Activated effector memory CD4-positive, alpha-beta T cell treated with anti-CD3 and anti-CD28 coated beads, Interleukin-2, amount 50 U/mL, for 16 hours (primary cell): Measurements from ENCODE around the gene MOB3C.

Experiments
- DNase-seq: peaks from one replicate; pipeline ENCODE4 v3.0.0-alpha.2; 2020

MOB3C gene

GRCh38 chr1:46603858-46604549 is 12.6 kb downstream of the MOB3C start, which contains the start of gene MKNK1:
Gene MKNK1 (minus strand): TSS chr1:46604268. CDS start chr1:46583327, 20,941 bp downstream.
- peak; percentile 99 for DNase-seq

- no peak for DNase-seq
Observed at GRCh38 chr1:46603481-46603857, 13.1 kb downstream of the MOB3C start.

- no peak for DNase-seq
Observed at GRCh38 chr1:46601257-46602007, 15.2 kb downstream of the MOB3C start.

GRCh38 chr1:46599059-46599970 is 17.3 kb downstream of the MOB3C start:
- no peak for DNase-seq

- no peak for DNase-seq
Observed at GRCh38 chr1:46596846-46597245, 19.8 kb downstream of the MOB3C start.

- DNase-seq, result no peak
Observed at GRCh38 chr1:46596036-46596435, 20.6 kb downstream of the MOB3C start.

- DNase-seq, result no peak
Observed at GRCh38 chr1:46595127-46595526, 21.5 kb downstream of the MOB3C start.

- DNase-seq, result no peak
Observed at GRCh38 chr1:46594063-46594462, 22.5 kb downstream of the MOB3C start.

- DNase-seq, result no peak
Observed at GRCh38 chr1:46592823-46593222, 23.8 kb downstream of the MOB3C start.

GRCh38 chr1:46589529-46589928 is 27.1 kb downstream of the MOB3C start:
- DNase-seq, result no peak

GRCh38 chr1:46587069-46587468 is 29.5 kb downstream of the MOB3C start:
- no peak for DNase-seq

- no peak for DNase-seq
Observed at GRCh38 chr1:46585312-46585938, 31.2 kb downstream of the MOB3C start.

- DNase-seq, result no peak
Observed at GRCh38 chr1:46583494-46583893, 33.1 kb downstream of the MOB3C start.

- DNase-seq, result no peak
Observed at GRCh38 chr1:46582972-46583371, 33.6 kb downstream of the MOB3C start.

GRCh38 chr1:46581681-46582455 is 34.7 kb downstream of the MOB3C start:
- no peak for DNase-seq

GRCh38 chr1:46580140-46580903 is 36.3 kb downstream of the MOB3C start:
- no peak for DNase-seq

GRCh38 chr1:46577671-46578070 is 38.9 kb downstream of the MOB3C start:
- no peak for DNase-seq

- DNase-seq, result no peak
Observed at GRCh38 chr1:46576596-46576995, 40.0 kb downstream of the MOB3C start.

GRCh38 chr1:46575778-46576177 is 40.8 kb downstream of the MOB3C start:
- DNase-seq, result no peak

GRCh38 chr1:46575300-46575699 is 41.3 kb downstream of the MOB3C start:
- no peak for DNase-seq

- DNase-seq, result no peak
Observed at GRCh38 chr1:46571691-46572225, 44.9 kb downstream of the MOB3C start.
